Endometrial microvascular endothelial cells (primary cell): ENCODE data around the gene FRMPD4. TPM values are rescaled to one million over a fixed set of nuclear protein-coding genes. Genes with fewer than 3 reads are reported as not detected.
"Not testable (repeated sequence)": the region's sequence is repeated elsewhere in the genome, so short reads cannot be mapped to it uniquely, and the experiment has no call there.

Experiments used
- in situ Hi-C: cut with HindIII; loops from 2 replicates; pipeline ENCODE4 v1.10.0; 2017; ENCODE audit warnings: low sequenced_read_pairs, low pct_unique_long_range_greater_than_20kb; ENCODE audit errors: inconsistent ontology term
- total RNA-seq: library from RNA; depleted of rRNA; stranded (reverse); fragments of >200 nt; gene quantifications from one replicate; pipeline ENCODE4 v1.2.3, GENCODE V29; 2015; ENCODE audit errors: inconsistent ontology term

The FRMPD4 gene
- total RNA-seq, 1 donor from 2014 or later = not detected

DNA sequence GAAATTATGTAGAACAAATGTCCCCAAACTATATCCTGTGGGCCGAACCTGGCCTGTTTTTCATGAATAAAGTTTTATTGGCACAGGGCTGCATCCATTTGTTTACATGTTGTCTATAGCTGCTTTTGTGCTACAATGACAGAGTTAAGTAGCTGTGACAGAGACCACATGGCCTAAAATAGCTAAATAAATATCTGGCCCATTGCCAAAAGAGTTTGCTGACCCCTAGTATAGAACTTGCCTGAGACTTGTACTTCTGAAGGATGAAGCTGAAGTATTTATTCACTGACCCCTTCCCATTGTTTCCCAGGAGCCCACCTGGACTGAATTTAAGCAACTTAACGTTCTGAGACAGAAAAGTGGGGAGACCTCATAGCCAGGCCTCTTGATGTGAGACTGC is 325.6 kb downstream of the FRMPD4 start:
- in situ Hi-C loops = no loop called here

DNA sequence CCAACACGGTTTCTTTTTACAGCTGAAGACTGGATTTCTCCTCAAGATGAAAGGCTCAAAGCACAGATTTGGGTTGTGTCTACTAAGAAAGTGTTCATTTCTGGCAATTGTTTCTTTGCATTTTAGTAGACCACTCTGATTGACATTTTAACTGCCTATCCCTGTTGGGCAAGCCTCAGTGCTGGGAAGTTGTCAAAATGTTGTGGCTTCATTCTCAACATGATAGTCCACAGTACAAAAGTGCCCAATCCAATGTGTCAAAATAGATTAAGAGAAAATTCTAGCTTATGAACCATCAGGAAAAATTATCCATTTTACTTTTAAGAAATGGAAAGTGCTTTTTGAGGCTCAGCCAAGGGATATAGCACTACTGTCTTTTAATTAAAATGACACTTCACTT is 329.0 kb downstream of the FRMPD4 start:
- in situ Hi-C loops = no loop called here

DNA sequence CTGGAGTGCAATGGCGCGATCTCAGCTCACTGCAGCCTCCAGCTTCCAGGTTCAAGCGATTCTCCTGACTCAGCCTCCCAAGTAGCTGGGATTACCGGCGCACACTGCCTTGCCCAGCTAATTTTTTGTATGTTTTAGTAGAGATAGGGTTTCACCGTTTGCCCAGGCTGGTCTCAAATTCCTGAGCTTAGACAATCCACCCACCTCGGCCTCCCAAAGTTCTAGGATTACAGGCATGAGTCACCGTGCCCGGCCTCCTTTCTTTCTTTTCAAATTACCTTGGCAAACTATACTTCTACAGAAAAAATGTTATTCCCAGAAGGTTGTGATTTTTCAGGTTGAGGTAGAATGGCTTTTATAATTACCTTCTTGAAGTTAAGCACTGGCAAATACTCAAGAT is 331.0 kb downstream of the FRMPD4 start:
- in situ Hi-C loops = no loop called here

DNA sequence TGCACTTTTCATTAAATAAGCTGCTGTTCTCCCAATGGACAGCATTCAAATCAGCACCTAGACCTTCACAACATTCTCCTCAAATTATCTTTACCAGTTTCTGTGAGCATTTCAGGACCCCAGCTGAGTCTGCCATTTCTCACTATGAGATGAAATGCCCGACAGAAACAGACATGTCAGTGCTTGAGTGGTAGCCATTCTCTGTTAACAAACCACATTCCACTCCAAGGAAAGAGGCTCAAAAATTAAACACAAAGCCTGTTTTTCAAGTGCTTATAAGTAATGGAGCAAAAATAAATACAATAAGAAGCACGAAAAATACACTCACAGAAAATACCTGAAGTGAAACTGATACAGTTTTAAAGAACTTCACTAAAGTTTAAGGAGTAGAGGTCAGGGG is 332.8 kb downstream of the FRMPD4 start:
- in situ Hi-C loops = no loop called here

DNA sequence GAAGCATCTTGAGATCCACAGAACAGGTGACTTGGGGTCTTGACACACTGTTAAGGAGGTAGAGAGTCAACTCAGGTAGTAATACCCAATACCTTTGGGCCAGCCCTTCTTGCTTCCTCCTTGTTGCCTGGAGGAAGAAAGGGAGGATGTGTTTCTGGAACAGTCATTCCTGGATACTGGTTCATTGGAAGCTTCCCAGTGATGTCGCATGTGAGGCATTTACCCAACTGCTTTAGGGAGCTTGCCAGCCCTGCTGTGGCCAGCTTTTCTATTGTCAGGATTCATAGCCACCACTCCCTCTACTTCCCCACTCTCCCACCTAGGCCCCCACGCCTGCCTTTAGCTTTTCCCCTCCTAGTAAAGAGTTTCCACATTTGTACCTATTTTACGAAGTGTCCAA is 342.7 kb downstream of the FRMPD4 start:
- in situ Hi-C loops = no loop called here

DNA sequence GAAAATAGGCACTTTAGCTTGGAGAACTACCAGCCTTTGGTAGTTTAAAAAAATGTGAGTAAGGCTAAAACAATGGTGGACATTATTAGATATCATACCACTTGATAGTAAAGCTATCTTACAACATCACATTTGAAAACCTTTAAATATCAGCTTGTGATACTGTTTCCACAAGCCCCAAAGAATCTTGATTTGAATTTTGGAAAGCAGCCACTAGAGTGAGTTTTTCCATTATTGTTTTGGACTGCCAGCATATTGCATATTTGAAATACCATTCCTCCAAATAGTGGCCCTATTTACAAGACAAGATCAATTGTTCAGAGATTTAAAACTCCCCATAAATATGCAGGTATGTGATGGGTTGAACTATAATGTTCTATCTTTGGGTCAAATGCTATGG is 349.9 kb downstream of the FRMPD4 start:
- in situ Hi-C loops = no loop called here

DNA sequence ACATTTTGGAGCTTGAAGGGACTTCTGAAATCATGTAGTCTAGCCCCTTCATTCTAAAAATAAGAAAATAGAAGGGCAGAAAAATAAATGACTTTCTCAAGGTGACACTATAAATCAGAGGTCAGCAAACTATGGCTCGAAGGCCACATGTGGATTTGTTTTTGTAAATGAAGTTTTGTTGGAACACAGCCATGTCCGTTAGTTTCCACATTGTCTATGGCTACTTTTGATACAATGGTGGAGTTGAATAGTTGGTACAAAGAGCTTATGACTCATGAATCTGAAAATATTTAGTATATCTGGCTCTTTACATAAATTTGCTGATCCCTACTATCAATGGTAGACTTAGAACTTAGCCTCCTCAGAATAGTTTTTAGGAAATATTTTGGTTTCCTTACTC is 350.5 kb downstream of the FRMPD4 start:
- in situ Hi-C loops = no loop called here

DNA sequence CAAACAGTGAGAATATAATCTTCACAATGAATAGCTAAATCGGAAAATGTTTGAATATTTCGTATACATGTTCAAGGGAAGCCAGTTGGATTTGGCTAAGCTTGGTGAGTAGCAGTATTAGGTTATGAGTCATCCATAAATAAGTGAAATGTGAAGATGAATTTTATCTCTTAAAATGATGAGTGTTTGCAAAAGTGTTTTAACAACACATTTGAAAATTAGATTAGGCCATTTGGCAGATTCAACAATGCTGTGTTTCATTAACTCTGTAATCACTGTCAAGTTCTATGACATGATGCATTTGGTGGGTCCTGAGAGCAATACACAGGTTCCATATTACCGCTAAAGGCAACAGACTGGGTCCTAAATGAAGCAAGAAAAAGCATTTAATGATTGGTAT is 351.1 kb downstream of the FRMPD4 start:
- in situ Hi-C loops = no loop called here

DNA sequence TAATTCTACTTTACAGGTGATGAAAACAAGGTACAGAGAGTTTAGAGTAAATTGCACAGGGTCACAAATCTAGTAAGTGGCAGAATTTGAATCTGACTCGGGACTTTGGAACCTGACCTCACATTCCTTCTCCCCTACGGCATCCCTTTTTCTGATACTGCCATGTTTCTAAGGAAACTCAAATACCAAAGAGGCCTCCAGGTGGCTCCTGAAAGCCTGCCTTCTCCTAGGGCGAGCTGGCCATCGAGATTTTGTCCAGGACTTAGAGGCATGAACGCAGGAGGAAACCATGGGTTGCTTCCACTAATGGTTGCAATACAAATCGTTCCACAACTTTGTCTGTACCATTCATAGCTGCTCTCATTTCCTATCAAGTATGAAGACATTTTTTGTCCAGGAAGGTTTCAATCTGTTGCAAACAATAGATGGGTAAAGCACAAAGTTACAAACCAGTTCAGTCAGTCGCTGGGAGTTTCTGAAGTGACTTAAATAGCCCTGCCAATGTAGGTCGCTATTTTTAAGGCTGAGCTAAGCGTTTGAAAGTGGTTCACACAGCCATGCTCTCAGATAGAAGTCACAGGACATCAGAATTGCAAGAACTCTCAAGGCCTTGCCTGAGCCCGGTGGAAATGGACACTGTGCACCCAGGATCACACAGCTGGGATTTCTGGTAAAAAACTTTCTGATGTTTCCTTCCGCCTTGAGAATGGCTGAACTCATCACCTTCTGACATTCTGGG is 356.3 kb downstream of the FRMPD4 start:
- in situ Hi-C loops = no loop called here

DNA sequence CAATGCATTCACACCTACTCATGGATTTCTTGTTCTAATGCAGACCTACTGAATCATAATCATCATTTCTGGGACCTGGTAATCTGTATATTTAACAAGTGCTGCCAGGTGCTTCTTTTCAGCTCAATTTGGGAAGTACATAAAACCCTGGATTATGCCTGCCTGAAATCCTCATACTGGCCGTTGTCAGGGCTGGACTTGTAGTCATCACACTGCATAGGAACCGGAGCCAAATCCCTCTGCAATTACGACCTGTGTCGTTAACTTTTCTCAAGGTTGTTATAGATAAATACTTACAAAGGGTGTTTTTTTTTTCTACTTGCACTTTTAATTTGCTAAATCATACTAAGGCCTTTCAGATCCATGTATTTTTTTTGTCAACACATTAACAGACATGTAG is 358.1 kb downstream of the FRMPD4 start:
- in situ Hi-C loops = no loop called here

DNA sequence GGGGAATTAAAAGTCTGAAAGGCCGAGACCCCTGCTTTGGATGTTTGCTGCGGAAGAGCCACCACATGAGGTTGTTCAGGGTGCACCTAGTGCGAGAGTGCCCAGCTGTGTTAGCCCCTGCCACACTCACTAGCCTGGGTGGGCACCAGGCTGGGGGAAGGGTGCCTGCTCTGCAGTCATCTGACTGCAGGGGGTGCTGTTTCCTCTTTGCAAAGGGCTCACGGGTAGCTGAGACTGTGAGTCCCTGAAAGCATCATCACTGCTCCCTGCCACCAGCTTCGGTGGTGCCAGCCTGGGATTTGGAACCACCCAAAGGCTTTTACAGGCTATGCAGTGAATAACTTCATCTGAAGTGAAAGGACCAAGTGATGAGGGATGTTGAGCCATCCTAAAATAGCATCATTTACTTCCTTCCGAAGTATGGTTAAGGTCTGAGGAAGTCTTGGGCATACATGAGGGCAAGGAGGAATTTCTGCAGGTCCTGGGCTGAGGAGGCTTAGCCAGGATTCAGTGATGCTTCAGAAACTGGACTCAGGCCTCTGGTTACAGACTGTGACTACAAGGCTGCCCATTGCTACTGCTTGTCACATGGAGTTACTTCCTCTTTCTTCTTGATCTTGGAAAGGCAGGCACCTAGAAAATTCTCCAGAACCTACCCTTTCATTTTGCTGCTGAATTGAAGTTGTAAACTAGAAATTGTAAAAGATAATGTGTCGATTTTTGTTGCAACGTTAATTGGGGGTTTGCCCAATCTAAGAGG is 359.7 kb downstream of the FRMPD4 start:
- in situ Hi-C loops = no loop called here

DNA sequence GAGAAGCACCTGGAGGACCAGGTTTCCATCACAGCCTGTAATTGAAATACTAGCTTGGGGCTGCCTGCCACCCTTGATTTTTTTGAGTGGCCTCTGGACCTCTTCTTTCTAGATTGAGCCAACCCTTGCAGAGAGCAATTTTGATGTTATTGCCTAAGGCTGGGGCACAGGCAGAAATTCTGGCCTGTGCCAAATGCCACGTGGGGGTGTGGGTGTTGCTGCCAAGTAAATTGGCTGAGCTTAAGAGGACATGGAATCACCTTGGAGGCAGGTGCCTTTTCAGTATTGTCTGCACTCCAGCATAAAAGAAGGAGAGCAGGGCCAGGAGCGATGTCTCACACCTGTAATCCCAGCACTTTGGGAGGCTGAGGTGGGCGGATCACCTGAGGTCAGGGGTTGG is 366.9 kb downstream of the FRMPD4 start:
- in situ Hi-C loops = no loop called here

DNA sequence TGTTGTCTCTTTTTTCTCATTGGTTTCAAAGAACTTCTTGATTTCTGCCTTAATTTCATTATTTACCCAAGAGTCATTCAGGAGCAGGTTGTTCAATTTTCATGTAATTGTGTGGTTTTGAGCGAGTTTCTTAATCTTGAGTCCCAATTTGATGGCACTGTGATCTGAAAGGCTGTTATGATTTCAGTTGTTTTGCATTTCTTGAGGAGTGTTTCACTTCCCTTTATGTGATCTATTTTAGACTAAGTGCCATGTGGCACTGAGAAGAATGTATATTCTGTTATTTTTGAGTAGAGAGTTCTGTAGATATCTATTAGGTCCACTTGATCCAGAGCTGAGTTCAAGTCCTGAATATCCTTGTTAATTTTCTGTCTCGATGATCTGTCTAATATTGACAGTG is 377.1 kb downstream of the FRMPD4 start:
- in situ Hi-C loops = not testable (repeated sequence)

DNA sequence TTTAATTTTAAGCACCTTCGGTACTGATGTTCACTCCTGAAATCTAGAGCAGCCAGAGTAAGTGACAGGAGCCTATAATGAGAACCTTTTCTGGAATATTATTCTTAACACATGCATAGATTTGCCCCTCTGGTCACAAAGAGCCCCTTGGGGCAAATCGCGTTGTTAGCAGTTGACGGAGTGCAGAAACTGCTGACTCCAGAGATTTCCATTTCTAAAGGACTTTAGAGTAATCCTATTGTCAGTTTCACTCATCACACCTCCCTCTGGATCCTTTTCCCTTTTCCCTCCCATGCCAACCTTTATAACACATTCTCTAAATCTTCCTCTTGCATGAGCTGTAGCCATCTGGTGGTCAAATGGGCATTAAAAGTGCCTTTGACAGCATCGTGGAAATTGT is 388.0 kb downstream of the FRMPD4 start:
- in situ Hi-C loops = no loop called here

DNA sequence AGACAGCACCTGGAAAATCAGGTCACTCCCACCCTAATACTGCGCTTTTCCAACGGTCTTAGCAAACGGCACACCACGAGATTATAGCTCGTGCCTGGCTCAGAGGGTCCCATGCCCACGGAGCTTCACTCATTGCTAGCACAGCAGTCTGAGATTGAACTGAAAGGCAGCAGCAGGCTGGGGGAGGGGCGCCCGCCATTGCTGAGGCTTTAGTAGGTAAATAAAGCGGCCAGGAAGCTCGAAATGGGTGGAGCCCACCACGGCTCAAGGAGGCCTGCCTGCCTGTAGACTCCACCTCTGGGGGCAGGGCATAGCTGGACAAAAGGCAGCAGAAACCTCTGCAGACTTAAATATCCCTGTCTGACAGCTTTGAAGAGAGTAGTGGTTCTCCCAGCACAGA is 399.8 kb downstream of the FRMPD4 start:
- in situ Hi-C loops = not testable (repeated sequence)

DNA sequence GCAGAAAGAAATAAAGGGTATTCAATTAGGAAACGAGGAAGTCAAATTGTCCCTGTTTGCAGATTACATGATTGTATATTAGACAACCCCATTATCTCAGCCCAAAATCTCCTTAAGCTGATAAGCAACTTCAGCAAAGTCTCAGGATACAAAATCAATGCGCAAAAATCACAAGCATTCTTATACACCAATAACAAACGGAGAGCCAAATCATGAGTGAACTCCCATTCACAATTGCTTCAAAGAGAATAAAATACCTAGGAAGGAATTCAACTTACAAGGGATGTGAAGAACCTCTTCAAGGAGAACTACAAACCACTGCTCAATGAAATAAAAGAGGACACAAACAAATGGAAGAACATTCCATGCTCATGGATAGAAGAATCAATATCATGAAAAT is 404.0 kb downstream of the FRMPD4 start:
- in situ Hi-C loops = not testable (repeated sequence)

DNA sequence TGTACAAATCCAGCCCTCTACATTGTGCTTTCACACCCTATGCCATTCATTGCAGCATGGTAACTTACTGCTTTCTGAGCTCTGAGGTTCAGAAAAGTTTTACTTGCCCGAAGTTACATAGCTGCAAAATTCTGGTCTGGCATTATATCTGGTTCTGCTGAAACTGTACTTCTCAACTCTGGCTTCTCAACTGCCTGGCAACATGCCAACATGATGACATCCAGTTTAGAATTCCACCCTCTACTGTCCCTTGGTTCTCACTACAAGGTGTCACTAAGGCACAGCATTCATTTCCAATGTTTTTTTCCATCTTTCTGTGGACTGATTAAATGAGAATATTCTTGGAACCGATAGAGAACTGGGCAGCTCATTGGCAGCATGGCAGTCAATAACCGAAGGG is 410.1 kb downstream of the FRMPD4 start:
- in situ Hi-C loops = no loop called here

DNA sequence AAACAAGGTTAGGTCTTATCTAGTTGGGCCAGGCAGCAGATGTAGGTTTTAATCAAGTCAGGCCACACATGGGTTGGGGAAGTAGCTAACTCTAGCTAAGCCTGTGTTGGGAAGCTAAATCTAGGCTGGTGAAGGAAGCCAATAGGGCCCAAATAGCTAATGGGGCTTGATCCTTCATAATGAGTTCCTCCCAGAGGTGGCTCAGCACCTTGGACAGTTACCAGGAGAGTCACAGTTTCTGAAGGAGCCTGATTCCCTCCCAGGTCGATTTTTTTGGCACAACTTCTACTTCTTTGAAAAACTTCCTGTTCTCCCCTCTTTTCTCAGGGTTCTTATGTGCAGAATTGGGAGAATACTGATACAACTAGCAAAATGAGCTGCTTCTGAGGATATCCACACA is 410.5 kb downstream of the FRMPD4 start:
- in situ Hi-C loops = no loop called here

DNA sequence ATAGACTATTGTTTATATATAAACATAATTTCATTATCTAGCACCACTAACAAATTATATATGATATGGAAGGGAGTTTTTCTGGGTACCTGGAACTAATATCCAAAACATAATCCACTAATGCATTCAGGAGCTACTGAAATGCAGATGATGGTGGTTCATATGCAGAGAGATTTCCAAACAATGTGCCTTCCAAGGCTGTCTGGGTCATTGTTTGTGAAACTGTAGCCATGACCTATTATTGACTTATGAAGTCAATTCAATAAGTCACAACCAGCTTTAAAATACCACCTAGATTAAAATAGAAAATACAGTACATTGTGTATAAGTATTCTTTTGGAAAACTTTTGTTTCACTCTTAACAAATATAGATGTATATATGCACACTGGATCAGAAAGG is 415.9 kb downstream of the FRMPD4 start:
- in situ Hi-C loops = no loop called here

DNA sequence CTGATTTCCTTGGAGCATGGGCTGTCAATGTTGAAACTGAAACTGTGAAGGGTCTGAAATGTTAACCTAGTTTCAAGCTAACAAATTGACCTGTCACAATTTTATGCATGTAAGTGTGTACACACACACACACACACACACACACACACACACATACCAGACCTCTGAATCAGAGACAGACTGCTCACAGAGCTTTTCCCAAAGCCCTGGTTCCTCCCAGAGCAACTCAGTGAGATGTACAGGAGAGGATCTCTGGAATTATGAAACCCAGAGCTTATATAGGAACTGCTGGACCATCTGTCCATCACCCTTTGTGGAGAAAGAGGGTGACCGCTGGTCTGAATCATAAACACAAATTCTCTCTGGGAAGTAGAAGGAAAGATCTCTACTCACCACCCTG is 424.8 kb downstream of the FRMPD4 start:
- in situ Hi-C loops = no loop called here

DNA sequence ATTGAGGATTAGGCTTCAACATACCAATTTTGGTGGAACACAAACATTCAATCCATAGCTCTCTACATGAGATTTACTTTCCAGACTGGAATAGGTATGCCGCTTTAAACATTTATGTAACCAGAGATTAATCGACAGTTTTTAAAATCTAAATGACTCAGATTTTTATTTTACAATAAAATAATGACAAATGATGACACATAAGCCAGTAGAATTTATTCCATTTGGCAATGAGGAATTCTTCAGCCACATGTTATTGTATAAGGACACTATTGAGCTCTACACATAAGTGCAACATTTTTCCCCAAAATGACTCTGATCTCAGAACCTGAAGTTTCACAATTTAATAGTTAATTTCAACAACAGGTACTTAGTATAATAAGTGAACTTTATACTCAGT is 425.9 kb downstream of the FRMPD4 start:
- in situ Hi-C loops = no loop called here
